Mammary epithelial cell (primary cell): Measurements from ENCODE around the gene TMEM212.

Source experiments
- CTCF ChIP-seq, 2 donors: IDR thresholded peaks in 1 of 2; conservative IDR thresholded peaks in 1 of 2; 2 replicates each; pipeline ENCODE4 v1.5.1; 2011 to 2012; ENCODE audit warnings: inconsistent platforms in 2 of 2, low read length in 2 of 2, mild to moderate bottlenecking in 2 of 2, control low read depth in 1 of 2, low read depth in 1 of 2; ENCODE audit not compliant: insufficient read depth in 1 of 2; ENCODE audit errors: extremely low read depth in 1 of 2
- EZH2 ChIP-seq: IDR thresholded peaks from 2 replicates; pipeline ENCODE4 v1.6.1; 2012; ENCODE audit warnings: low read length, inconsistent platforms, borderline replicate concordance

GRCh38 chr3:171810629-171811294 is 32.4 kb upstream of the TMEM212 start:
- TF ChIP-seq CTCF (conservative IDR thresholded peaks at IDR 0.05 in 1 of 2, IDR thresholded peaks at IDR 0.05 in 1 of 2; ENCODE audit: extremely low read depth in 1 of 2, insufficient read depth in 1 of 2, low read depth in 1 of 2, low read length in 2 of 2) (no peak), EZH2 (no peak)
